COLO829 (cell line): ENCODE data around the gene ANKRD1.
A peak's percentile ranks its signal among the peaks of the same experiment; 100 is the strongest.
"Not testable (repeated sequence)": the region's sequence is repeated elsewhere in the genome, so short reads cannot be mapped to it uniquely, and the experiment has no call there.

Experiments used
- DNase-seq: peaks from one replicate; pipeline ENCODE4 v3.0.0; 2012; ENCODE audit warnings: low spot score

Gene ANKRD1

DNA sequence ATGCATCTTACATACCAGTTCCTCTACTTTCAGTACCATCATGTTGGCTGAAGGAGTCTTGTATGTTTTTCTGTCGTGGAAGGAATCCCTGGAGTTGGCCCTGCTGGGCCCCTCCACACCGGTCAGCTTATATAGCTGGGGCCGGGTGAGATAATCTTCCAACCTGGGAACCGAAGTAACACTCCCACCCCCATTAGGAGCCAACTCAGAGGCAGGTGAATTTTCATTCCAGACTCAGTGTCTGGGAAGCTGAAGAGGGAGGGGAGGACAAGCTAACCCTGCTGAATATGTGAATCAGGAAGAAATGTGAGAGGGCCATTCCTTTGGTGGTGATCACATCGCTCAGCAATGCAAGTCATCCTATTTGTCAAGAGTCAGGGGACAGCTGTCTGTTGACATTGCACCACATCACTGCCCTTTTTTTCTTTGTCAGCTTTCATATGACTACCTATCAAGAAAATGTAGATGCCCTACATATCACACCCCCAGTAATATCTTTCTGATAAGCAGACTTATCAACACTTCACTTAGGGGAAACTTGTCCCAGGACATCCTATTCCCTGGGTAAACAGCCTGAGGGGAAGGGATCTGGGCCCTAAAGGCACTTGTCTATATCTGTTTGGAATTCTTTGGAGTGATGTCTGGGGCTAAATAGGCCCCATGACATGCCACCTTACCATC lies at the start of gene ANKRD1:
ANKRD1 (minus strand) TSS at position 102 of the 681 bp plus-strand sequence; CDS start at position 42, 60 bp downstream.
- peak; percentile 6 for DNase-seq

DNA sequence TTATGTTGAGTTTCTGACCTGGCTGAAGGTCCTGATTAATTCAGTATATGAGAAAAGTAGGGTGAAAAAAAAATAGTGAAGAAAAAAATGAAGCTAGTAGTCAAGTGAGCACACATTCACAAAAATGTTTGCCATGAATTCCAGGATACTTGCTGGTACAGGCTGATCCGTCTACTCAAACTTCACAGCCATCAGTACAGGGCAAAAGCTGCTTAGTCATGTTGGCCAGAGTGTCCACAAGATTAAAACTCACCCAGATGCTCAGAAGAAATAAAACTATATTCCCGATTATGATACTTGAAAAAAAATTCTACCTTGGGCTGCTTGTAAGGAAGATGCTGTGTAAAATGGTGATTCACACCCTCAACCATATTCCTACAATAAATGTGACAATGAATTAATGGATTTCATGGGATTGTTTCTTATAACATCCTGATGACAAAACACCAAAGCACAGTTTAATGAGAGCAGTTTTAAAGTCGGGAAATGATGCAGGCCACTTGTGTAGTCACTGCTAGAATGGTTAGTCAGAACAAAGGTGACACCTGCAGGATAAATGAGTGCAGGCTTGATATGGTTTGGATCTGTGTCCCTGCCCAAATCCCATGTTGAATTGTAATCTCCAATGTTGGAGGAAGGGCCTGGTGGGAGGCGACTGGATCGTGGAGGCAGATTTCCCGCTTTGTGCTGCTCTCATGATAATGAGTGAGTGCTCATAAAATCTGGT lies 49.2 kb upstream of the ANKRD1 start:
- no peak for DNase-seq

DNA sequence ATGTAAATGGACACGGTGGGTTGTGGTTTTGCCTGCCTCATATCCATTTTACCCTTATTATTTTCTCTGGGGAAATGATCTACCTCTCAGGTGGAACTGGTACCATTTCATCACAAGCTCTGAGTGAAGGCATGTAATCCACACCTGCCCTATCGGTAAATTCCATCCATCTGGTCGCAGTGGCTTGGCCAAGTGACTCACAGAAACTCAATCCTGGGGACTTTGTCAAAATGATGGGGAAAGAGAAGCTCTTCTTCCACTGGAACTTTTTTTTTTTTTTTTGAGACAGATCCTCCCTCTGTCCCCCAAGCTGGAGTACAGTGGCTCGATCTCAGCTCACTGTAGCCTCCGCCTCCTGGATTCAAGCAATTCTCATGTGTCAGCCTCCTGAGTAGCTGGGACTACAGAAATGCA lies 48.2 kb upstream of the ANKRD1 start:
- DNase-seq, result no peak

DNA sequence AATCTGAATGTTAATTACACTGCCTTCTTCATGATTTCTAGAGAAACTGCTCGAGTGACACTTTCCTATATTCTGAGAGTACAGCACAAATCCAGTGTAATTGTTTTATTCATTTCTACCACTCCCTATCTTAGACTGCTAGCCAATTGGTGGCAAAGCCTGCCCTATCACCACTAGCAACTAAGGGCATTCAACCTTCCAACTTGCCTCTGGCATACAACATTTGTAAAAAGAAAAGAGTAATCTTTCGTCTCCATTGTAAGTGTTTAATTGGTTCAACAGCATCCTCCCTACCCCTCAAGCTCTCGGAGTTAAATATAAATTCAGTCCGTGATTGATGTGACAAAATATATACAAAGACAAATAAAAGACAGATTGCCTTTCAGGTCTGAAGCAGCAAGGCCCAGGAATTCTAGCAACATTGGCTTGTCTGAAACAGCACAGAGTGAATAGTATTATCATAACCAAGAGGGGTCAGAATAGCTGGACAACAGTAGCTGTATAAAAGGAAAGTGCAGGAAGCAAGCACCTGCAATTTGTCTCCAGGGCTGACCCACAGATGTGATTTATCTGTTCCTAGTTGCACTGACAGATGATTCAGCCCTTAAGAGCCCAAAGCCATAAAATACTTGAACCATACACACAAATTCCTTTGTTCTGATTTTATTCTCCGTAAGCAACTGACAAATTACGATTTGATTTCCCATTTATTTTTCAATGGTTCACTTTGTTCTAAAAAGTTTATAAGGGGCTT lies 47.6 kb upstream of the ANKRD1 start:
- DNase-seq, result peak; percentile 62

DNA sequence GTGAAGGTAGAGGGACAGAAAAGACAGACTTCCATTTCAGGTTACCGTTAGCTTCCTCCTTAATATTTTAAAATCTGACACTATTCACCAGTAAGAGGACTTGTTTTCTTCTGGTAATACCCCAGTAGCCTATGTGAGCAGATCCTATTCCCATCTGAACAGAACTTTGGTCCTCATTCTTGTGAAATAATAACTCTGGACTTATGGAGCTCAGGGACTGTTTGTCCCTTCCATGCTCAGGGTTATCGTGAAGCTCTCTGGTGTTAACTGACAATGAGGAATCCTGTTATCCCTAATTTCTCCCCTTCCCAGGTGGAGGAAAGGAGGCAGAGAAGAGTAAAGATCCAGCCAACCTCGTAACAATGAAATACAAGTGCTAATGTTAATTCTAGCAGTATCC lies 47.0 kb upstream of the ANKRD1 start:
- no peak for DNase-seq

DNA sequence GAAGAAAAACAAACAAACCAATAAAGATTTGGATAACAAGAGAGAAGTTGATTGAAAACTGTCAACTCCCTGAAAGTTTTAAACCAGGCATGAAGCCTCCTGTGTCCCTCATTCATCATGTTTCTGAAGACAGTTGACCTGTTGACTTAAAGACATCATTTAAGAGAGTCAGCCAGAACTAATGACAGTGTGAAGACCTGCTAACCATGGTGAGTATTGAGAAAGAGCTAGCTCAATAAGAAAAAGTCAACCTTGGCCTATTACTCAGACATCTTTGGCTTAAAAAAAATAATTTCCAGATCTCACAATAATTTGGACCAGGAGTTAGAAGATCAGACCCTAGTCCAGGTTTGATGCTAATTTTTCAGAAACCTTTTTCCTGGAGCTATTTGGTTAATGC lies 45.3 kb upstream of the ANKRD1 start:
- no peak for DNase-seq

DNA sequence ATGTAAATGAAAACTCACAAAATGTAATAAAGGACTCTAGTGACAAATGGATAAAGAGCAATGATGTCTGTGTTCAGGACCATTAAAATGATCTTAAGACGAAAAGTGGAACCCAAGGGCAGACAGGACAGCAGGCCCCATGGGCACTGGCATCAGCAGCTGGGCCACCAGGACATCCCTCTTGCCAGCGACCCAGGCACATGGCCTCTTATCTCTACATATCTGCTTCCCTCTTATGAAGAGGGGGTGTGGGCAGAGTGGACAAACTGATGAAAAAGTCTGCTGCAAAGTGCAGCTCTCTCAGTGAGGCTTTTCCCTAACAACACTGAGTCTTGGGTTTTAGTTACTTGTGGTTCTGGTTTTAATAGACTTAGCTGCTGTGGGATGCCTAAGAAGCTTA lies 44.8 kb upstream of the ANKRD1 start:
- no peak for DNase-seq

DNA sequence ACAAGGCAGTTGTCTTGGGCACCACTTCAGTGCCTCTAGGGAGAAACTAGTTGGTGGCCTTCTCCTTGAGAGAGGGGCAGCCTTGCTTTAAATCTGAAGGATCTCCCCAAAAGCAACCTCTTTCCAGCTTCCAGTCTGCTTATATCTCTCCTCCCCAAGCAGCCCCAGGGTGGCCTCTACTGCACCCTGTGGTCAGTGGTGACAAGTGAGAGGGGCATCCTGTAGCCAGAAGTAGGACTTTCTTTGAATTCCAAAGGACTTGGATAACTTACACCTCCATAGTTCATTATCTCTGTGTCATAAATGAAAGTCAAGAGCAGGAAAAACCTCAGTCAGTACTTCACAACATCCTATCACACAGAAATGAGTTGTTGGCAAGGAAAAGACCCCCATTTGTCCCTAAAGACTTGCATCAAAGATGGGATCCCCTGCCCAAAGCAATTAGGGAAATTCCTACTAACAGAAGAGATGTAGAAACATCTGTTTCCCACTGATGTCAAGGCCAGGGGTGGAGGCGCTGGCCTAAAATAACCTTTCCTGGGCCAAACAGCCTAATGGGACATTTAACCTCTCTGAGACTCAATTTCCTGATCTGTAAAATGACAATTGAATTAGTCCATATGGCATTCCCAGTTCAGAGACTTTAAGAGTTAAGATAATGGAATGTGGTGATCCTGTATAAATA lies 44.0 kb upstream of the ANKRD1 start:
- DNase-seq, result no peak

DNA sequence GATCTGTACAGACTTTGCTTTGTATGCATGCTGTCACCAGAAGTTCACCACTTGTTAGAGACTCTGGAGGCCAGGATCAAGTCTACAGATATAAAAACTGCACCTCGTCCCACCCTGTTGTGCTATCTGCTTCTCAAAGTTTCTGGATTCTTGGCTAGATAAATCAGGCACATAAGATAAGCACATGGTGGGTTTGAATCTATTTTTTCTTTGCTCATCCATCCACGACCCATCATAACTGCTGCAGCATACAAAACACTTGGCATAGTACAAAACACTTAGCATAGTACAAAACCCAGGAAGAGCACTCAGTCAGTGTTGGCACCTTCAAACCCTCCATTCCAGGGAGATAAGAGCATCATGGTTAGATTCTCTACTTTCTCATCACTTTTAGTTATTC lies 42.4 kb upstream of the ANKRD1 start:
- DNase-seq, result no peak

DNA sequence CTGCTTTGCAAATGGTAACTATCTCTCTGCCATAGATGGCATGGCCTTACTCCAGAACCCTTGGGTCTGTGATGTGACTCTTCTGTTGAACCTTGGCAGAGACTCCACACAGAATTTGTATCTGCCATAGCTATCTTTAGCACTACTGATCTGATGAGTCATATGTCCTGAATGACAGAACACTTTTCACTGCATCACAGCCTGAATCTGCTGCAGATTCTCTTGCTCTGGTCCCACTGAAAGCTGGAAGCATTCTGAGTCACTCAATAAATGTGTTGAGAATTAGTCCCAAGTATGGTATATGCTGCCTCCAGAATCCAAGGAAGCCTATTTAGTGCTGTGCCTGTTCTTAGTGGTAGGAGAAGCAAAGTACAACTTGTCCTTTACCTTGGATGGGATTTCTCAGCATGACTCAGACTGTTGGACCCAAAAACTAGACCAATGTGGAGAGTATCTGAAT lies 39.5 kb upstream of the ANKRD1 start:
- peak; percentile 56 for DNase-seq

DNA sequence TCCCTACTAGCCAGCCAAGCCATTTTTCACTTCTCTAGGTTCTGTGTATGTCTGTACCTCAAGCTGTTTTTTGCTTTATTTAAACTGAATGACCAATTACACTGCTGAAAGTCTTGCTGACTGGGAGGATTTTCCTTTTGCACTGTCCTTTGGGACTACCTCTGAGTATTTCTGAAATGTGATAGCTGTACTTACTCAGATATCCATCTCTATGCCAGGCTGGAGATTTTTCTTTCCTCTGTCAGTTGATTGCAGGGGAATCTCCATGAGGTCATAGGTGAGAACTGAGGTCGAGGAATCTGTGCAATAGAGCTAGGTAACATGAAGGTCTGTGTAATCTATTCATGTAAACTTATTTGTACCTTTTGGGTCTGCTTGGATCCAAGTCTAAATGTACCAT lies 38.9 kb upstream of the ANKRD1 start:
- DNase-seq, result no peak

DNA sequence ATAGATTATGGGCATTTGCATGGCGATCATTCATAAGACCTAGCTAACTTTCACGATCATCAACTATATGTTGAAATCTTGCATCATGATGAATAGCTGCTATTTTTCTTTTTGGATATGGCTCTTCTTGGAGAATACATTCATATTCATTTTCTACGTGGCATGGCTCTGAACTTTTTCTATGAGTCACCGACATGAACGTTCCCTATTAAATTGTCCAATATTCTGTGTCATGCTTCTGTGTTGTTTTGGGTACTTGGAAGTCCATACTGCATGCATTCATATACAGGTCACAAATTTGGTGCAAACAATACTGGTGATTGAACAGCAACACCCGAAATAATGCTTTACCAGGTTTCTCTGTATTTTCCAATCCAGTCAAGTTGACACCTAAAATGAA lies 37.9 kb upstream of the ANKRD1 start:
- no peak for DNase-seq

DNA sequence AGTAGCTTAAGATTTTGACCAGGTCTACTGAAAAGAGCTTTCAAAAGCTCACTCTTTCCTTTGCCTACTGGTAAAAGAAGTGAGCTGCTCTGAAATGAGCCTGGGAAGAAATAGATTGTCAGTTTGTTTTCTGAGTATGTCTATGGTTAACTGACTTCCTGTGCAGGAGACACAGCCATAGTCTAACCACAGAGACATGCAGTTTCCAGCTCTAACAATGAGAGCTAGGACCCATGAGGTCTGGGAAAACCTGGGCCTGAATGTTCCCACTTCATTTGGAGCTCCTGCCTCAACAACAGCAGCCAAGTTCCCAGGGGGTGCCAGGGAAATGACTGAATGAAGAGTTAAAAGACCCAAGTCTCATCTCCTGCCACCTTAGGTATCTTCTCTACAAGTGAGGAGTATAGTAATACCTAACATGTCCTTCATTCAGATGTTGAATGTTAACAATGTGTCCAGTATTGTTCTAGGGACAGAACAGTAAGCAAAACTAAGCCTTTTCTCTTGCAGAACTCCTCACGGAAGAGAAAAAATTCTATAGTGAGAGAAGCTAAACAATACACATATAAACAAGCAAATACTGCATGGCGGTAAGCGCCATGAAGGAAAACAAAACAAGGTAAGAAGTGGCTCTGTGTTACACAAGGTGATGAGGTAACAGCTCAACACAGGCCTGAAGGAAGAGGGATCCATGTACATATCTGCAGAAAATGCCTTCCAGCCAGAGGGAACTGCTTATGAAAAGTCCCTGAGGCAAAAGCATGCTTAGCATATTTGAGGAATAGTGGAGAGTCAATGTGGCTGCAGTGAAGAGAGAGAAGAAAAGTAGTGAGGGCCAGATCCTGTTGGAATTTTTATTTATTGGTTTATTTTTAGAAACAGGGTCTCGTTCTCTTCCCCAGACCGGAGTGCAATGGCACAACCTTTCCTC lies 26.4 kb upstream of the ANKRD1 start:
- no peak for DNase-seq

DNA sequence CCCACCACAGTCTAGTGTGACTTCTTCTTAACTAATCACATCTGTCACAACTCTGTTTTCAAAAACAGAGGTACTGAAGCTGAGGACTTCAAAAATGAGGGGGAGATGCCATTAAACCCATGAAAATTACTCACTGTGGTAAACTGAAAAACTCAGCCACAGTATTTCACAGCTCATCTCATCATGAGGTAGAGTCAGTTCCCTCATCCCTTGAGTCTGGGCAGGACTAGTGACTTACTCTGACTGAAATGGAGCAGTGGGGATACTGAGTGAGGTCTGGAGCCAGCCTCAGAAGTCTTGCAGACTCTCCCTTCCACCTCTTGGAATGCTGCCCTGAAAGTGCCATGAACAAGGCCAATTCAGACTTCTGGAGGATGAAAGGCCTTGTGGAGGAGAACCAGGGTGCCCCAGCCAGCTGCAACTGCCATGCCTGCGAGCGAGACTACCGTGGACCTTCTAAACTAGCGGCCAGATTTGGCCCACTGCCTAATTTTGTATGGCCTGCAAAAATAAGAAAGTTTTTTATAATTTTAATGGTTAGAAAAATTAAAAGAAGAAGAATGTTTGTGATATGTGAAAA lies 24.7 kb upstream of the ANKRD1 start:
- DNase-seq, result no peak

DNA sequence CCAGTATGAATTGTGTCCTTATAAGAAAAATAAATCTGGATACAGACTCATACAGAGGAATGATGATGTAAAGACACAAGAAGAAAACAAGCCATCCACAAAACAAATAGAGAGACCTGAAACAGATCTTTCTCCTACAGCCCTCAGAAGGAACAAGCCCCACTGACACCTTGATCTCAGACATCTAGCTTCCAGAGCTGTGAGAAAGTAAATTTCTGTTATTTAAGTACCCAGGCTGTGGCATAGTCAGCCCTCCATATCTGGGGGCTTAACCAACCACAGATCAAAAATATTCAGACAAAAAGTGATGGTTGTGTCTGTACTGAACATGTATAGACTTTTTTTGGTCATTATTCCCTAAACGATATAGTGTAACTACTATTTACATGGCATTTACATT lies 23.9 kb upstream of the ANKRD1 start:
- DNase-seq, result no peak

DNA sequence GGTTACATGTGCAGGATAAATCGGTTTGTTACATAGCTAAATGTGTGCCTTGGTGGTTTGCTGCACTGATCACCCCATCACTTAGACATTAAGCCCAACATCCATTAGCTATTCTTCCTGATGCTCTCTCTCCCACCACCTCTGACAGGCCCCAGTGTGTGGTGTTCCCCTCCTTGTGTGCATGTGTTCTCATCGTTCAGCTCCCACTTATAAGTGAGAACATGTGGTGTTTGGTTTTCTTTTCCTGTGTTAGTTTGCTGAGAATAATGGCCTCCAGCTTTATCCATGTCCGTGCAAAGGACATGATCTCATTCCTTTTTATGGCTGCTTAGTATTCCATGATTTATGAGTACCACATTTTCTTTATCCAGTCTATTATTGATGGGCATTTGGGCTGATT lies 22.1 kb upstream of the ANKRD1 start:
- DNase-seq, result not testable (repeated sequence)

DNA sequence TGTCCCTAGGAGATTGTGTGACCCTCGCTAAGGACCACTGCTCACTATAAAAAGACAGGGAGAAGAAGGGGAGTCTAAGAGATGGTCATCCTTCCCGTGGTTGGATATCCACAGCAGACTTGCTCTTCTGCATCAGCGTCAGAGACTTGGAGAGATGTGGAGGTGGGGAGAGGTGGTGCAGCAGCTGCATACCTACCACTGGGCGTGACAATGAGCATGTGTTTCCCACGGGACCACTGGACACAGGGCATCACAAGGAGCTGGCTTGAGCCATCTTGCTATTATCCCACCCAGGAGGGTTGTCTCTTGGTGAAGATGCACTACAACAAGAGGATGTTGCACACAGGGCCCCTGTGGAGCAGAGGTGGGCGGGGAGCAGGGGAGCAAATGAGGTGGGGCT lies 18.8 kb upstream of the ANKRD1 start:
- no peak for DNase-seq

DNA sequence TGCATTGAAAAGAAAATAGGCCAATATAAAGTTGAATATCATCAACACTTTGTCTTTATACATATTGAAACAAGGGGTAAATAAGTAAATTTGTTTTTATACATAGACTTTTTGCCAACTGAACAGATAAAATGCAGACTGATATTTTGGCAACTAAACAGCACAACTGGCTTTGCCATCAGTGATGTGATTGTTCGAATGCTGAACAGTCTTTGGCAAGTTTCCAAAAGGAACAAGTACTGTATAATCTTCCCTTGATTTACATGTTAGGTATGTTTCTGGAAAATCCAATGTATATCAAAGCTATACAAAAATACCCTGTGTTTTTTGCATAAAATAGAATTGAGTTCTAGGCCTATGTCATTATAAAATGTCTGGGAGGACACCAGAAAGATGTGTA lies 18.2 kb upstream of the ANKRD1 start:
- no peak for DNase-seq

DNA sequence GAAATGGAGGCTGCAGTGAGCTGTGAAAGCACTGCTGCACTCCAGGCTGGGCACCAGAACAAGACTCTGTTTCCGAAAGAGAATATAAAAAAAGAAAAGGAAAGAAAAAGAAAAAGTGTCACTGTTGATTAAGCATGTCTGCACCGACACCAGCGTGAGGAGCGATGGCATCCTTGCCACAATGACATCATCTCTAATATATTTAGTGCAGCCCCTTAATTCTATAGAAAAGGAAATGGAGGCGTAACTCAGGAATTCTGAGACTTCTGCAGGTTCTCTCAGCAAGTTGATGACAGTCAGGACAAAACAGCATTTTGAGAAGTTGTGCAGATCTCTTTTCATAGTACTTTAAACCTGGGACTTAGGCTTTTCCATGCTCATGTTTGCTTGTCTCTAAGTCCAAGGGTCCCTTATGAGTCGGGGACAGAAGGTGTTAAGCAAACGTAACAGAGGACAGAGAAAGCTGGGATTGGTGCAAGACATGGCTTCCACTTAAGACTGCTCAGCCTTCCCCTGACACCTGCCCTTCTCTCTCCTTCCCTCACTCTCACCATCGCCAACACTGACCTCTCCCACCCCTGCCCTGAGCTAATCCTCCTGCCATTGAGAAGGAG lies 16.9 kb upstream of the ANKRD1 start:
- no peak for DNase-seq

DNA sequence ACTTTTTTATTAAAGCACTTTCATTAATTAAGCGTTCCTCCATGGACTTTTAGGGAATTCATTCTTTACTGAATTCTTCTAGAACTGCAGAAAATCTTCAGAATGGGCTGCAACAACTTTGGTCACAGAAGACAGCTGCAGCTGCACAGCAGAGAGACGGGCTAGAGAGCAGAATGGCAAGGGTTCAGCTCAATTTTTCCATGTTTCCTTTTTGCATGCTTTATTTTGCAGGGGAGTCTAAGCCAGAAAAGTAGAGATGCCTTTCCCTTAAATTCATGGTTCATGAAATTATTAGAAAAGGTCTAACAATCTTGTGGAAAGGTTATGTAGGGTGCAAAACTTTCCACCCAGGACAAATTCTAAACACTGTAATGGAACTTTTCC lies 15.4 kb upstream of the ANKRD1 start:
- no peak for DNase-seq
